Measurements from ENCODE around the gene NAA38.
A peak's percentile ranks its signal among the peaks of the same experiment; 100 is the strongest.

The NAA38 gene

GRCh38 chr17:7840441-7840840 is 16.9 kb downstream of the NAA38 start:
- TF ChIP-seq CTCF (IDR thresholded peaks at IDR 0.05; ENCODE audit: control insufficient read depth, insufficient read depth, low read depth, low read length, missing control alignments), result no peak
- H3K4me3 ChIP-seq (ENCODE audit: control insufficient read depth, low read depth, low read length), result no peak overlapping the region
- no peak for DNase-seq (ENCODE audit: low read depth)

GRCh38 chr17:7839876-7840261 is 17.5 kb downstream of the NAA38 start:
- no peak overlapping the region for H3K4me3 ChIP-seq (ENCODE audit: control insufficient read depth, low read depth, low read length)
- no peak for DNase-seq (ENCODE audit: low read depth)
- TF ChIP-seq CTCF (IDR thresholded peaks at IDR 0.05; ENCODE audit: control insufficient read depth, insufficient read depth, low read depth, low read length, missing control alignments), result no peak

- no peak for TF ChIP-seq CTCF (IDR thresholded peaks at IDR 0.05; ENCODE audit: control insufficient read depth, insufficient read depth, low read depth, low read length, missing control alignments)
- H3K4me3 ChIP-seq (ENCODE audit: control insufficient read depth, low read depth, low read length), result peak overlapping the region; percentile 39
- DNase-seq (ENCODE audit: low read depth), result no peak
Measured at GRCh38 chr17:7839190-7839875, 18.0 kb downstream of the NAA38 start.

- TF ChIP-seq CTCF (IDR thresholded peaks at IDR 0.05; ENCODE audit: control insufficient read depth, insufficient read depth, low read depth, low read length, missing control alignments), result no peak
- DNase-seq (ENCODE audit: low read depth), result no peak
- H3K4me3 ChIP-seq (ENCODE audit: control insufficient read depth, low read depth, low read length), result peak overlapping the region; percentile 39
Measured at GRCh38 chr17:7838090-7839075, 19.0 kb downstream of the NAA38 start.

- no peak for TF ChIP-seq CTCF (IDR thresholded peaks at IDR 0.05; ENCODE audit: control insufficient read depth, insufficient read depth, low read depth, low read length, missing control alignments)
- DNase-seq (ENCODE audit: low read depth), result no peak
- H3K4me3 ChIP-seq (ENCODE audit: control insufficient read depth, low read depth, low read length), result peak overlapping the region; percentile 83
Measured at GRCh38 chr17:7837408-7838088, 19.8 kb downstream of the NAA38 start.

- peak overlapping the region; percentile 83 for H3K4me3 ChIP-seq (ENCODE audit: control insufficient read depth, low read depth, low read length)
- no peak for DNase-seq (ENCODE audit: low read depth)
- no peak for TF ChIP-seq CTCF (IDR thresholded peaks at IDR 0.05; ENCODE audit: control insufficient read depth, insufficient read depth, low read depth, low read length, missing control alignments)
Measured at GRCh38 chr17:7836596-7837407, 20.6 kb downstream of the NAA38 start.
